AG08396 (cell line): ENCODE measurements around the gene ZNF581.
A peak's percentile ranks its signal among the peaks of the same experiment; 100 is the strongest.

Experiments used
- DNase-seq: peaks from one replicate; pipeline ENCODE4 v3.0.0; 2012; ENCODE audit warnings: low spot score, mixed read lengths

Gene ZNF581

DNA sequence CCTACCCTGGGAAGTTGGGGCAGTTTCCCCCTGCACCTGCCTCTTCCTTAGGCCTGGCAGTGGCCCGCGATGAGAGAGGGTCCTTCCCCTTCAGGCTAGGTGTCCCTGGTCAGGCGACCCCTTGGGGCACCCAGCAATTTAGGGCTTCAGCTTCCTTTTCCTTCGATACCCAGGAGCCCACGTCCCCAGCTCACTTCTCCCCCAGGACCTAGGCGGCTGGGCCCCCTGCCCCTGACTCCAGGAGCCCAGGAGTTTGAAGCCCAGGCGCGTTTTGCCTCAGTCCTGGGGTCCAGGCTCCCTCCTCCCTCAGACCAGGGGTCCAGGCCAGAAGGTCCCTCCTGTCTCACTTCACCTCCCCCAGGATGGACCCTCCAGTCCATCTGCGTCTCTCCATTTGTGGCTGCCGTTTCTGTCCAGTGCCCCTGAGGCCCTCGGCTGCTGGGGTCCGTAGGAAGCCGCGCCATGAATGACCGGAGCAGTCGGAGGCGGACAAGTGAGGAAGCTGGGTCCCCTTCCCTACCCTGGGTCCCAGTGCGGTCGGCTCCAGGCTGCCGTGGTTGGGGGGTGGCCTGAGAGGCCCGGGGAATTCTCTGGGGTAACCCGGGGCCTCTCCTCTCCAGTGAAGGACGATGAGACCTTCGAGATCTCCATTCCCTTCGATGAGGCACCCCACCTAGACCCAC, 5.3 kb downstream of the ZNF581 start:
- DNase-seq: no peak

DNA sequence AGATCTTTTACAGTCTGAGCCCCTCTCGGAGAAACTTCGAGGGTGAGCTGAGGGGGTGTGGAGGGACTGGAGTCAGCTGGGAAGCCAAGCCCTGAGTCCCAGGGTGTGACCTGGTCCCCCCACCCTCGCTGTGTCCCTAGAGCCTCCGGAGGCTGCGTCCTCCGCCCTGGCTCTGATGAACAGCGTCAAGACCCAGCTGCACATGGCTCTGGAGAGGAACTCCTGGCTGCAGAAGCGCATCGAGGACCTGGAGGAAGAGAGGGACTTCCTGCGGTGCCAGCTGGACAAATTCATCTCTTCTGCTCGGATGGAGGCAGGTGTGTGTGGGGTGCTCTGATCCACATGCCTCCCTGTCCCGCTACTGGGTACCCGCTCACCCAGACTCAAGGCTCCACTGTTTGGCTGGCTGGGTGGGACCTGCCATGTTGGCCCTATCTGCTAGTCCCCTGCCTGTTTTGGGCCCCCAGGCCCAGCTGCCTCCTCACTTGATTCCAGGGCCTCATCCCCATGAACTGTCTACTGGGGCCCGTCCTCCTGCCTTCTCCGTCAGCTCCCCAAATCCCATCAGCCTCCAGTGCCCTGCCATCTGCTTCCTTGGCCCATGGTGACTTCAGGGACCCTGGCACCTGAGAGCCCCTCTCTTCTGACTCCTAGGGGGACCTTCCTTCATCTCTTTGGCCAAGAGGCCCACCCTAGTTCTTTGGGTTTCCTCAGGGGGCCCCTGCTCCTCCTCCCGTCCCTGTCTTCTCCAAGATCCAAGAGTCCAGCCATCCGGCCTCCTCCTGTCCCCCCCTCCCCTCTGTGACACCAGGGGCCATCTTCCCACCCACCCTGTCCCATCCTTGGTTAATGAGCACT, 6.0 kb downstream of the ZNF581 start:
- DNase-seq: no peak

DNA sequence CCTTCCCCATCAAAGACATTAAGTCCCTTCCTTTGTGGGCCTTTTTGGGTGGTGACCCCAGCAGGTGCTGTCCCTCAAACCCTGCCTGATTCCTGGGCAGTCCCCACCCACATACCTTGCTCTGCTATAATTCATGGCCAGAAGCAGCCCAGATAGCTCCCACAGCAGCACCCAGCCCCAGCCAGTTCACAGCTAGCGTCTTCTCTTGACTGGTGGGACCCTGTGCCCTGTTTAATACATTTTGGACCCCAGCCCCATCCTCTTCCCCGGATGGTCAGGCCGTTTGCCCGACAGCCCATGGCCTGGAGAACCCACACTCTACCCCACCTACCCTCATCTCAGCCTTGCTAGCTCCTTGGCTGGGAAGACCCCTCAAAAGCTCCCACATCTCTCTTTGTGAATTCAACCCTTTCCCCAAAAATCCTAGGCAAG, 6.7 kb downstream of the ZNF581 start:
- no peak for DNase-seq

GRCh38 chr19:55650602-55651230, 7.3 kb downstream of the ZNF581 start:
- DNase-seq: no peak

GRCh38 chr19:55651236-55651635, 7.8 kb downstream of the ZNF581 start:
- DNase-seq: no peak

GRCh38 chr19:55652311-55653128, 9.1 kb downstream of the ZNF581 start:
- DNase-seq: no peak

GRCh38 chr19:55653651-55654322, 10.3 kb downstream of the ZNF581 start:
- DNase-seq: peak; percentile 97

DNA sequence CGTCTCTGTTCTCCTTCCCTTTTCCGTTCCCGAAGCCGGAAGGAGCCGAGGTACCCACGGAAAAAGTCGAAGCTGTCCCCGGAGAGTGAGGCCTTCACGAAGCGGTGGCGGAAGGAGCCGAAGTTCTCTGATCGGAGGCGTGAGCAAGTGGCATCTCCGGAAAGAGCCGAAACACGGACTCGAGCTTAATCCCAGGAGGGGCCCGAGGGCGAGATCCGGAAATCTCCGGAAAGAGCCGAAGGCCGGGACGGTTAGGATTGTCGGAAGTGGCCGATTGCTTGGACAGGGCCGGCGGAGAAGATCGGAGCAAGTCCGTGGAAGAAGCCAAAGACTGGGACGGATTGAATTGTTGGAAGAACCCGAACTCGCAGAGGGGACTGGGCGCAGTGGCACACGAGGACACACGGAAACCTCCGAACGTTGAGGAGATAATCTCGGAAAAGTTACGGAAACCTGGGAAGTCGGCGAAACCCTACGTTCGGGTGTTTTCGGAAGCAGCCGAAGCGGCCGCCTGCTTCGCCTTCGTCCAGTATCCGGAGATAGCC, 10.9 kb downstream of the ZNF581 start:
- peak; percentile 95 for DNase-seq

DNA sequence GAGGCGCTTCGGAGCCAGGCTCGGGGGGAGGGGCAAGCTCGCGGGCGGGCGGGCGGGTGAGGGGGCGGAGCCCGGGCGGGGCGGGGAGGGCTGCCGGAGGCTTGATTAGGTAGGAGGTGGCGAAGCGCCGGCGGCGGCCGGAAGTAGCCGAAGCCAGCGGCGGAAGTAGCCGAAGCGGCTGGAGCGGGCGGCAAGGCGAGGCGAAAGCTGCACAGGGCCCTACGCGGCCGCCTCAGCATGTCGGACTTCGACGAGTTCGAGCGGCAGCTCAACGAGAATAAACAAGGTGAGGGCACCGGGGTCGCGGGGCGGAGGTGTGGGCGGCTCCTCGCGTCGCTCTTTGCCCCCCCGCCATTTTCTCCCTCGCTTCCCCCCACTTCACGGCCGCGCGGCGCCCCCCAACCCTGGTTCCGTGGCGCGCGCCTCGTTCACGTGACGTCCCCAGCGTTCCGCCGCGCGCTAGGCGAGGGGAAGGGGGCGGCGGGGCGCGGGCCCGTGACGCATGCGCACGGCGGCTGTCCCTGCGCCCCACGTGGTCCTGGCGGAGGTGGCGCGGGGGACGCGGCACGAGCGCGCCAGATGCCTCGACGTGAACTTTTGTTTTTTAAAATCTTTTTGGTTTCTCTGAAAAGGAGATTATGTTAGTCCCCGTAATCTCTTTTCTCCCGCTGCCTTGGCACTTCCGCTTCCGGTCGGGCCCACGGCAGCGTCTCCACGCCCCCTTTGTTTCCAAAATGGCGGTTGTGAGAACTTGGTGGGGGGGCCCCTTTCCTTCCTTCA, 11.6 kb downstream of the ZNF581 start, which contains the start of gene U2AF2:
Gene U2AF2 (plus strand): TSS at position 168 of the 780 bp plus-strand sequence. CDS start 70 bp downstream, at position 238.
- peak; percentile 99 for DNase-seq

- DNase-seq: no peak
These were observed 12.2 kb downstream of the ZNF581 start for GRCh38 chr19:55655648-55656040.

- DNase-seq: no peak
These were observed 13.1 kb downstream of the ZNF581 start for GRCh38 chr19:55656552-55656951.

DNA sequence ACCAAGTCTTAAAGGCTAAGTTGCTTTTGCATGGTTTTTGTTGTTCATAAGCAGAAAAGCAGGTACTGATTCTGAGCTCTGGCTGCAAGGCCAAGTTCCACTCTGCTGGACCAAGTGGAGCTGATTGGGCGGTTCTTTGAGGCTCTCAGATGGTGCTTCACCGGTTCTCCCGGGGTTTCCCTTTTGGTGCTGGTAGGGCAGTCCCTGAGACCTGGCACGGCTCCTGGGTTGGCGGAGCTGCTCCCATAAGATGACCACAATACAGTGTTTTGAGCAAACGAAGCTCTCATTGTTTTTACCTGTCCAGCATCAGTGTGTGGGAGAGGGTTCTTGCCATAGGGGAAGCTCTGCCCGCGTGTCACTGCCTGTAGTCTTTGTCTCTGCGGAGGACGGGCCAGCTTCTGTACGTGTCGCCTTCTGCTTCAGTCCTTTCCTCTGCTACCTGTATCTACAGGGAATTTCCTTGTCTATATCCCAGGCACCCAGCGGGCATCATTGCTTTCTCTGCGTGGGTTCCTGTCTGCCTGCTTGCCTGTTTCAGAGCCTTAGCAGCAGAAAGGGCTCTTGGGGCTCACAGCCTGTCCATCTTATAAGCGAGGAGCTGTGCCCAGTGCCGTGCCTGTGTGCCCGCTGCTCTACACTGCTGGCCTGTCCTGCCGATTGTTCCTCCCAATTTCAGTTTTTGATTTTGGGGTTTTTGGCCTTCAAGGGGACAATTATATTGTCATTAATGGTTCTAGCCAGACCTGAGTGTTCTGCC, 13.7 kb downstream of the ZNF581 start:
- DNase-seq: no peak

GRCh38 chr19:55658846-55659459, 15.5 kb downstream of the ZNF581 start:
- no peak for DNase-seq

DNA sequence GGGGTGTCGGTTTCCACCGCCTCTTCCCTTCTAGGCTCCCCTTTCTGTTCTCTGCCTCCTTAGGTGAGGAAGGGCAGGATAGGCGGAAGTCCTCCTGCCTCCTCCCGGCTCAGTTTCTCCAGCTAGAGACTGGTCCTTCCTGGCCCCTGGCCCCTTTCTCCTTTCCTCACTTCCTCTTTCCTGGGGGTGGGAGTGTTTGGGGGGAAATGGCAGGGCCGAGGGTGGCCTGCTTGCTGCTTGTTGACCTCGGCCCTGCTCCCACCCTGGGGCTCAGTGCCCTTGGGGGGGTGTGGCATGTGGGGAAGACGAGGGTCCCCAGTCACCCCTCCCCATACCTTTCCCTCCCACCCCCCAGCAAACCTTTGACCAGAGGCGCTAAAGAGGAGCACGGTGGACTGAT, 16.4 kb downstream of the ZNF581 start:
- no peak for DNase-seq

- DNase-seq: no peak
These were observed 17.0 kb downstream of the ZNF581 start for GRCh38 chr19:55660404-55660803.

- no peak for DNase-seq
These were observed 17.5 kb downstream of the ZNF581 start for GRCh38 chr19:55660991-55661390.

- DNase-seq: no peak
These were observed 18.4 kb downstream of the ZNF581 start for GRCh38 chr19:55661826-55662225.

GRCh38 chr19:55663846-55664536, 20.5 kb downstream of the ZNF581 start:
- DNase-seq: no peak
